Activated CD8-positive, alpha-beta T cell treated with anti-CD3 and anti-CD28 coated beads for 36 hours (primary cell): Measurements from ENCODE around the gene SYNM. TPM values are rescaled to one million over a fixed set of nuclear protein-coding genes. Genes with fewer than 3 reads are reported as not detected.

Source experiments
- ATAC-seq: fragments of 200-7000 bp; cut with Tn5 transposase; one replicate; pipeline ENCODE4 v1.10.0; 2021; ENCODE audit warnings: mild to moderate bottlenecking, moderate library complexity
- CTCF ChIA-PET: fragments of 350-600 bp; sonication (Branson Sonifier 250); formaldehyde crosslinking; loops from one replicate; lab custom pipeline; 2021; ENCODE audit warnings: antibody characterized with exemption; lab: Charles Lee
- POLR2A ChIA-PET: fragments of 350-600 bp; sonication (Branson Sonifier 250); formaldehyde crosslinking; loops from one replicate; lab custom pipeline; 2021; ENCODE audit warnings: antibody characterized with exemption; lab: Charles Lee
- DNase-seq: peaks from one replicate; pipeline ENCODE4 v3.0.0-alpha.2; 2020
- H3K27ac Mint-ChIP-seq: one replicate; pipeline ENCODE4 v1.8.0; 2021; ENCODE audit warnings: mild to moderate bottlenecking, mixed read lengths
- H3K27me3 Mint-ChIP-seq: one replicate; pipeline ENCODE4 v1.8.0; 2021; ENCODE audit warnings: mixed read lengths
- H3K36me3 Mint-ChIP-seq: one replicate; pipeline ENCODE4 v1.8.0; 2021; ENCODE audit warnings: low read depth, mixed read lengths
- H3K4me1 Mint-ChIP-seq: one replicate; pipeline ENCODE4 v1.8.0; 2021; ENCODE audit warnings: low read depth, mixed read lengths
- H3K4me3 Mint-ChIP-seq: one replicate; pipeline ENCODE4 v1.8.0; 2021; ENCODE audit warnings: mild to moderate bottlenecking, moderate library complexity, mixed read lengths
- H3K9me3 Mint-ChIP-seq: one replicate; pipeline ENCODE4 v1.8.0; 2021; ENCODE audit warnings: mixed read lengths
- intact Hi-C: fragments of 100-400 bp; cut with micrococcal nuclease; formaldehyde crosslinking; loops from one replicate; pipeline ENCODE4 v1.10.0; 2022
- total RNA-seq, 2 experiments: library from RNA; stranded (reverse); gene quantifications; one replicate each; pipeline ENCODE4 v1.2.3, GENCODE V29; 2021
- TF ChIP-seq, protein P1 (sequence below): fragments of 200-600 bp; IDR thresholded peaks from one replicate; pipeline ENCODE4 v1.8.0; 2022; ENCODE audit warnings: antibody characterized with exemption, mild to moderate bottlenecking

Gene SYNM
- total RNA-seq, 2 experiments from 2014 or later: 0.63 to 0.69 TPM

- no peaks in the 10 kb centered on the region for H3K27me3 Mint-ChIP-seq
- TF ChIP-seq, protein P1, sequence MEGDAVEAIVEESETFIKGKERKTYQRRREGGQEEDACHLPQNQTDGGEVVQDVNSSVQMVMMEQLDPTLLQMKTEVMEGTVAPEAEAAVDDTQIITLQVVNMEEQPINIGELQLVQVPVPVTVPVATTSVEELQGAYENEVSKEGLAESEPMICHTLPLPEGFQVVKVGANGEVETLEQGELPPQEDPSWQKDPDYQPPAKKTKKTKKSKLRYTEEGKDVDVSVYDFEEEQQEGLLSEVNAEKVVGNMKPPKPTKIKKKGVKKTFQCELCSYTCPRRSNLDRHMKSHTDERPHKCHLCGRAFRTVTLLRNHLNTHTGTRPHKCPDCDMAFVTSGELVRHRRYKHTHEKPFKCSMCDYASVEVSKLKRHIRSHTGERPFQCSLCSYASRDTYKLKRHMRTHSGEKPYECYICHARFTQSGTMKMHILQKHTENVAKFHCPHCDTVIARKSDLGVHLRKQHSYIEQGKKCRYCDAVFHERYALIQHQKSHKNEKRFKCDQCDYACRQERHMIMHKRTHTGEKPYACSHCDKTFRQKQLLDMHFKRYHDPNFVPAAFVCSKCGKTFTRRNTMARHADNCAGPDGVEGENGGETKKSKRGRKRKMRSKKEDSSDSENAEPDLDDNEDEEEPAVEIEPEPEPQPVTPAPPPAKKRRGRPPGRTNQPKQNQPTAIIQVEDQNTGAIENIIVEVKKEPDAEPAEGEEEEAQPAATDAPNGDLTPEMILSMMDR: no peak
- no peaks in the 10 kb centered on the region for H3K36me3 Mint-ChIP-seq
- ChIA-PET POLR2A (no interaction called here), CTCF (no interaction called here)
- DNase-seq: no peak
- ATAC-seq: no peak
- intact Hi-C loops: no loop called here
- H3K4me3 Mint-ChIP-seq: no peak overlapping the region
- H3K9me3 Mint-ChIP-seq: no peaks in the 10 kb centered on the region
- no peak overlapping the region for H3K27ac Mint-ChIP-seq
- no peaks in the 10 kb centered on the region for H3K4me1 Mint-ChIP-seq
These were observed 33.7 kb downstream of the SYNM start for GRCh38 chr15:99138491-99138982.

- no peaks in the 10 kb centered on the region for H3K36me3 Mint-ChIP-seq
These were observed 34.4 kb downstream of the SYNM start for GRCh38 chr15:99139276-99139675.

DNA sequence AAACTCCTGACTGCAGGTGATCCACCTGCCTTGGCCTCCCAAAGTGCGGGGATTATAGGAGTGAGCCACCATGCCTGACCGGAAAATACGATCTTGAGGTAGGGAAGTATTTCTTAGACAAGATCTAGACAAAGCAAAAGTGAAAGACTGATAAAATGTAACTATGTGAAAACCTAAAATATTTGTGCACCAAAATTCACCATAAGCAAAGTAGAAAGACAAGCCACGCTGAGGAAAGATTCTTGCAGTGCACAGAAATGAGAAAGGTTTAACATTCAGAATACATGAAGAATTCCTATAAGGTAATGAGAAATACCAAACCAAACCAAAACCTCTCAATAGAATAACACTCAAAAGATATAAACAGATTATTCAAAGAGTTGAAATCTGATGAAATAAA, 35.7 kb downstream of the SYNM start:
- CTCF ChIA-PET: no interaction called here
- POLR2A ChIA-PET: no interaction called here
- TF ChIP-seq, protein P1: no peak
- ATAC-seq (no peak), DNase-seq (no peak)
- H3K4me1 Mint-ChIP-seq: no peaks in the 10 kb centered on the region
- H3K27ac Mint-ChIP-seq: no peak overlapping the region
- no peak overlapping the region for H3K4me3 Mint-ChIP-seq
- intact Hi-C loops: no loop called here
- no peaks in the 10 kb centered on the region for H3K27me3 Mint-ChIP-seq
- H3K36me3 Mint-ChIP-seq: no peaks in the 10 kb centered on the region
- no peaks in the 10 kb centered on the region for H3K9me3 Mint-ChIP-seq

More at GRCh38 chr15:99139276-99139675, 34.4 kb downstream of the SYNM start:
- Mint-ChIP-seq H3K27ac (no peak overlapping the region), H3K4me1 (no peaks in the 10 kb centered on the region), H3K9me3 (no peaks in the 10 kb centered on the region), H3K27me3 (no peaks in the 10 kb centered on the region), H3K4me3 (no peak overlapping the region)
- POLR2A ChIA-PET: no interaction called here
- CTCF ChIA-PET: no interaction called here
- intact Hi-C loops: no loop called here
- no peak for ATAC-seq
- TF ChIP-seq, protein P1: no peak
- no peak for DNase-seq

DNA sequence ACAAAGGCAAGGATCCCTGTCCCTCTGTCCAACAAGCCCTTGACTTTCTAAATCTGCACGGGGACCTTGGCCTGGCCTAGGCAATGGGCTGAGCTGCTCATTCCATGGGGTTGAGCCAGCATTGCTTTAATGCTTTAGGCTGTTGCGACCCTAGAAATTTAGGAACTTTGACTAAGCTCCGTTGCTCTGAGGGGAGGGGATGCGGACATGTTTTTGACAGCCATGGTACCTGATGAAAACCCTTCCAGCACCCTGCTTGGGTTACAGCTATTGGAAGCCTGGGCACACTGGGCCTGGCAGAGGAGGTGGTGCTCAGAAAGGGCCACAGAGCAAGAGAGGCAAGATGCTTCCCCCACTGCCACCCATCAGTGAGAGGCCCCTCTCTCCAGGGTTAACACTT, 37.1 kb downstream of the SYNM start:
- DNase-seq: no peak
- TF ChIP-seq, protein P1: no peak
- H3K36me3 Mint-ChIP-seq: no peaks in the 10 kb centered on the region
- intact Hi-C loops: no loop called here
- no peaks in the 10 kb centered on the region for H3K27me3 Mint-ChIP-seq
- no peaks in the 10 kb centered on the region for H3K9me3 Mint-ChIP-seq
- POLR2A ChIA-PET: no interaction called here
- H3K27ac Mint-ChIP-seq: no peak overlapping the region
- ATAC-seq: no peak
- H3K4me1 Mint-ChIP-seq: no peaks in the 10 kb centered on the region
- no peak overlapping the region for H3K4me3 Mint-ChIP-seq
- CTCF ChIA-PET: no interaction called here

DNA sequence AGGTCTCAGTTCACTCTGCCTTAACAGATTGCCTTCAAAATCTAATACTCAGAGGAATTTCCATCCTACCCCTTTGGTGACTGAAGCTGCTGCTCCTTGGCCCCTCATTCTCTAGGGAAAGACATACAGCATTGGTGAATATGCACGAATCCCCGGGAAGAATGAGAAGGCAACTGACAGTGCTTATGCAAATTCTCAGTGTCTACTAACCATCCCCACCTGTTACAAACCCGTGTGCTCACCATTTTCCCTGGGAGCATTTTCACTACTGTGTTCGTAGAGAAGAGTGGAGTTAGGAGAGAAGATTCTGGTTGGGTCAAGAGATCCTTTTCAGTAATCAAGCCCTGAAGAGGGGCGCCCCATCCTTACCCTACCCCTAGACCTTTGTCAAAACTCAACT, 37.7 kb downstream of the SYNM start:
- POLR2A ChIA-PET: interaction anchor here (0.6 to 0.7 kb wide), 3 partner anchors 52 to 311 kb away, joined by 3 read pairs; no protein-coding TSS in a partner anchor
- Mint-ChIP-seq H3K27ac (no peak overlapping the region), H3K27me3 (no peaks in the 10 kb centered on the region), H3K36me3 (no peaks in the 10 kb centered on the region), H3K9me3 (no peaks in the 10 kb centered on the region), H3K4me1 (no peaks in the 10 kb centered on the region), H3K4me3 (no peak overlapping the region)
- TF ChIP-seq, protein P1: no peak
- CTCF ChIA-PET: interaction anchor here (0.7 kb wide), 1 partner anchor 26 kb away, joined by 4 read pairs; no protein-coding TSS in a partner anchor
- ATAC-seq (no peak), DNase-seq (no peak)
- intact Hi-C loops: no loop called here
